MM.1S (cell line): ENCODE measurements around the gene AWAT1.

Experiments
- DNase-seq: peaks from one replicate; pipeline ENCODE4 v3.0.0-alpha.2; 2015
- H2AFZ ChIP-seq: fragments of 300-600 bp; sonication (generic); 2 replicates; pipeline ENCODE4 v1.6.0; 2016; ENCODE audit warnings: antibody characterized with exemption, low read length
- H3F3A ChIP-seq: fragments of 300-600 bp; sonication (generic); 2 replicates; pipeline ENCODE4 v1.6.1; 2016; ENCODE audit warnings: mild to moderate bottlenecking, antibody characterized with exemption, low read length, moderate library complexity, mixed read lengths; ENCODE audit not compliant: insufficient read depth
- H3K27ac ChIP-seq: fragments of 300-600 bp; sonication (generic); 2 replicates; pipeline ENCODE4 v1.5.1; 2016; ENCODE audit warnings: mild to moderate bottlenecking, low read length
- H3K27me3 ChIP-seq: fragments of 300-600 bp; sonication (generic); replicated peaks from 2 replicates; pipeline ENCODE4 v1.6.0; 2016; ENCODE audit warnings: low read length; ENCODE audit not compliant: insufficient read depth
- H3K36me3 ChIP-seq: fragments of 300-600 bp; sonication (generic); replicated peaks from 2 replicates; pipeline ENCODE4 v1.6.1; 2016; ENCODE audit warnings: mild to moderate bottlenecking, low read length, mixed read lengths; ENCODE audit not compliant: insufficient read depth
- H3K4me1 ChIP-seq: fragments of 300-600 bp; sonication (generic); 2 replicates; pipeline ENCODE4 v1.6.1; 2016; ENCODE audit warnings: low read length, mixed read lengths
- H3K4me2 ChIP-seq: fragments of 300-600 bp; sonication (generic); 2 replicates; pipeline ENCODE4 v1.6.0; 2016; ENCODE audit warnings: low read depth, low read length
- H3K4me3 ChIP-seq: fragments of 300-600 bp; sonication (generic); 2 replicates; pipeline ENCODE4 v1.5.1; 2016; ENCODE audit warnings: low read length, mixed read lengths
- H3K79me2 ChIP-seq: fragments of 300-600 bp; sonication (generic); 2 replicates; pipeline ENCODE4 v1.6.1; 2016; ENCODE audit warnings: mixed run types, low read length, mixed read lengths
- H3K9ac ChIP-seq: fragments of 300-600 bp; sonication (generic); 2 replicates; pipeline ENCODE4 v1.6.1; 2016; ENCODE audit warnings: low read length, mixed read lengths
- H3K9me2 ChIP-seq: fragments of 300-600 bp; sonication (generic); replicated peaks from 2 replicates; pipeline ENCODE4 v1.6.1; 2016; ENCODE audit warnings: mild to moderate bottlenecking, low read length, mixed read lengths; ENCODE audit not compliant: insufficient read depth
- H3K9me3 ChIP-seq: fragments of 300-600 bp; sonication (generic); replicated peaks from 2 replicates; pipeline ENCODE4 v1.6.1; 2016; ENCODE audit warnings: mild to moderate bottlenecking, low read length, mixed read lengths; ENCODE audit not compliant: insufficient read depth
- H4K20me1 ChIP-seq: fragments of 300-600 bp; sonication (generic); 2 replicates; pipeline ENCODE4 v1.6.1; 2016; ENCODE audit warnings: mild to moderate bottlenecking, low read length, moderate library complexity, mixed read lengths; ENCODE audit not compliant: insufficient read depth
- CTCF ChIP-seq: fragments of 300-600 bp; sonication (generic); IDR thresholded peaks from 2 replicates; pipeline ENCODE4 v1.5.1; 2016; ENCODE audit warnings: antibody characterized with exemption, low read length, mixed read lengths
- EZH2 ChIP-seq: fragments of 300-600 bp; sonication (generic); optimal IDR thresholded peaks from 2 replicates; pipeline ENCODE3; 2017; ENCODE audit warnings: low read depth, mild to moderate bottlenecking, antibody characterized with exemption, low read length, mixed read lengths
- EZH2phosphoT487 ChIP-seq: fragments of 300-600 bp; sonication (generic); IDR thresholded peaks from 2 replicates; pipeline ENCODE4 v1.6.1; 2018; ENCODE audit warnings: antibody characterized with exemption, low read length

The AWAT1 gene

DNA sequence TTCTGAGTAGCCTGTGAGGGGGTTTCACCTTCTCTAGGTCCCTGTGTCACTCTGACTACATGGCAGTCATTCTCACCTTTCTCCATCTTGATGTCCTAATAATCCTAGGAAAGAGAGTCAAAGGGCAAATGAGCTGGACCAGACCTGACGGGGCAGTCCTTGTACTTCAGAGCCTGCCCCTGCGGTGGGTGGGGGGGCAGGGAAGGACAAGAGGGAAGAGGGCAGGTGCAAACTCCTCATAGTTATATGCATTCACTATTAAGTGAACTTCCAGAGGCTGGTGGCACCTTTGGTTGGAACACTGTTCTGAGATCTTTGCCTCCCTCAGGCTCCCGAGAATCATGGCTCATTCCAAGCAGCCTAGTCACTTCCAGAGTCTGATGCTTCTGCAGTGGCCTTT lies at the start of gene AWAT1:
Gene AWAT1, plus strand, starts transcription at position 301 of the 400 bp plus-strand sequence. Its CDS starts 41 bp downstream, at position 342.
- no peaks in the 10 kb centered on the region for H4K20me1 ChIP-seq

GRCh38 chrX:70190225-70190624 lies 44.2 kb upstream of the AWAT1 start:
- no peaks in the 10 kb centered on the region for H3K9me2 ChIP-seq
- no peaks in the 10 kb centered on the region for H3K79me2 ChIP-seq
- no peak overlapping the region for H2AFZ ChIP-seq
- H3K36me3 ChIP-seq = no peaks in the 10 kb centered on the region
- H3K9ac ChIP-seq = no peak overlapping the region
- no peaks in the 10 kb centered on the region for H3K4me1 ChIP-seq
- H3K27ac ChIP-seq = no peak overlapping the region
- H3K4me3 ChIP-seq = no peak overlapping the region
- no peaks in the 10 kb centered on the region for H4K20me1 ChIP-seq
- DNase-seq = no peak
- H3K4me2 ChIP-seq = no peak overlapping the region
- H3F3A ChIP-seq = no peaks in the 10 kb centered on the region
- no peaks in the 10 kb centered on the region for H3K27me3 ChIP-seq
- no peak for TF ChIP-seq EZH2
- no peak for TF ChIP-seq EZH2phosphoT487
- no peak for TF ChIP-seq CTCF
- no peaks in the 10 kb centered on the region for H3K9me3 ChIP-seq

More for the DNA sequence above, at the start of gene AWAT1:
- H3K9ac ChIP-seq = no peak within 1 kb of the TSS
- H3K9me3 ChIP-seq = no peaks in the 10 kb centered on the region
- H2AFZ ChIP-seq = no peak within 1 kb of the TSS
- TF ChIP-seq EZH2 (no peak), CTCF (no peak), EZH2phosphoT487 (no peak)
- no peak within 1 kb of the TSS for H3K4me2 ChIP-seq
- no peaks in the 10 kb centered on the region for H3K9me2 ChIP-seq
- H3K27me3 ChIP-seq = no peaks in the 10 kb centered on the region
- no peaks in the 10 kb centered on the region for H3K36me3 ChIP-seq
- no peak within 1 kb of the TSS for H3K4me3 ChIP-seq
- no peak for DNase-seq
- no peaks in the 10 kb centered on the region for H3F3A ChIP-seq
- no peaks in the 10 kb centered on the region for H3K79me2 ChIP-seq
- no peaks in the 10 kb centered on the region for H3K4me1 ChIP-seq
- H3K27ac ChIP-seq = no peak within 1 kb of the TSS

DNA sequence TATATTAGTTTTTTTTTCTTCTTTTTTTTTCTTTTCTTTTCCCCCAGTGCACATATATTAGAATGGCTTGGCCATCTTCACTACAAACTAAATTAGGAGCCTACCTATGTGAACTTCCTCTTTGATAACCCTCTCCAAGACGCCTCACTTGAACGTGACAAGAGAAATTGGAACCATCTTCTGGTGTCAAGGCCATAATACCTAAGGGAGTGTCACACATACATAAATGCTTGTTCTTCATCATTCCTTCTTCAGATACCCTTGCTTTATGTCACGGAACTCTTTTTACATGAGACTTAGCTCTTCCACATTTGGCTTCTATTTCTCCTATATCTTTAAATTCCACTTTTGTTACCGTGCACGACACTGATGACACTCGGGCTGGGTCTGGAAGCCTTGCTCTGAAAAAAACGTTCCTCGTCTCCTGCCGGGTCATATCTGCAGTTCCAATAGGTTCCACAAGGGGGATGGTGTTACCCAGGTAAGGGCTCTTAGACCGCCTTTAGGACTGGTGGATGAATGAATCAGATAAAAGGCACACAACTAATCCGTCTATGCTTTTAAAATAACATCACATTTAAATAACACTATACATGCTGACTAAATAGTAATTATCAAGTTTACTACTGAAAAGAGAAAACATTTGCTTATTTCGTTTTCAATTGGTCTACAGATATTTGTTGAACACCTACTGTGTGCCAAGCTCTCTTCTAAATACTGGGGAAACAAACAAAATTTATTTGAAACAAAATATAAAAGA lies 37.3 kb upstream of the AWAT1 start:
- no peaks in the 10 kb centered on the region for H3K4me1 ChIP-seq
- no peaks in the 10 kb centered on the region for H3K79me2 ChIP-seq
- no peak overlapping the region for H3K4me2 ChIP-seq
- peak; percentile 40 for DNase-seq
- H3K9ac ChIP-seq = no peak overlapping the region
- H3K9me3 ChIP-seq = no peaks in the 10 kb centered on the region
- TF ChIP-seq EZH2 = no peak
- TF ChIP-seq CTCF = peak; percentile 49
- no peaks in the 10 kb centered on the region for H3K9me2 ChIP-seq
- H3K36me3 ChIP-seq = no peaks in the 10 kb centered on the region
- H3K4me3 ChIP-seq = no peak overlapping the region
- H4K20me1 ChIP-seq = no peaks in the 10 kb centered on the region
- H3K27me3 ChIP-seq = no peaks in the 10 kb centered on the region
- no peaks in the 10 kb centered on the region for H3F3A ChIP-seq
- H2AFZ ChIP-seq = no peak overlapping the region
- H3K27ac ChIP-seq = no peak overlapping the region
